Activated T-cell treated with anti-CD3 and anti-CD28 coated beads, Interleukin-2, amount 50 U/mL, for 1 hour (primary cell): ENCODE results near the gene ETF1.
"Not testable (repeated sequence)": the region's sequence is repeated elsewhere in the genome, so short reads cannot be mapped to it uniquely, and the experiment has no call there.

ENCODE experiments used
- DNase-seq: peaks from one replicate; pipeline ENCODE4 v3.0.0-alpha.2; 2020

Gene ETF1

GRCh38 chr5:138528208-138528607 is 14.8 kb downstream of the ETF1 start:
- DNase-seq = no peak

- no peak for DNase-seq
Observed at GRCh38 chr5:138527170-138527569, 15.9 kb downstream of the ETF1 start.

GRCh38 chr5:138523406-138523805 is 19.6 kb downstream of the ETF1 start:
- DNase-seq = no peak

- DNase-seq = no peak
Observed at GRCh38 chr5:138520971-138521370, 22.1 kb downstream of the ETF1 start.

GRCh38 chr5:138517437-138517836 is 25.6 kb downstream of the ETF1 start:
- no peak for DNase-seq

GRCh38 chr5:138515556-138516245 is 27.3 kb downstream of the ETF1 start:
- no peak for DNase-seq

GRCh38 chr5:138514021-138514420 is 29.0 kb downstream of the ETF1 start:
- DNase-seq = no peak

GRCh38 chr5:138508958-138509357 is 34.1 kb downstream of the ETF1 start:
- no peak for DNase-seq

GRCh38 chr5:138507485-138507884 is 35.6 kb downstream of the ETF1 start:
- DNase-seq = not testable (repeated sequence)

GRCh38 chr5:138506370-138507306 is 36.4 kb downstream of the ETF1 start:
- DNase-seq = no peak

- no peak for DNase-seq
Observed at GRCh38 chr5:138504799-138505198, 38.2 kb downstream of the ETF1 start.

GRCh38 chr5:138503487-138504270 is 39.4 kb downstream of the ETF1 start:
- DNase-seq = no peak

GRCh38 chr5:138502521-138502920 is 40.5 kb downstream of the ETF1 start:
- DNase-seq = no peak

GRCh38 chr5:138502121-138502520 is 40.9 kb downstream of the ETF1 start:
- no peak for DNase-seq

GRCh38 chr5:138498376-138498775 is 44.7 kb downstream of the ETF1 start:
- DNase-seq = no peak

GRCh38 chr5:138495351-138495750 is 47.7 kb downstream of the ETF1 start:
- DNase-seq = no peak

GRCh38 chr5:138492560-138493045 is 50.4 kb downstream of the ETF1 start:
- no peak for DNase-seq

- DNase-seq = peak; percentile 86
Observed at GRCh38 chr5:138491669-138492559, 51.1 kb downstream of the ETF1 start.

- no peak for DNase-seq
Observed at GRCh38 chr5:138491284-138491648, 51.8 kb downstream of the ETF1 start.

- DNase-seq = no peak
Observed at GRCh38 chr5:138490648-138491283, 52.3 kb downstream of the ETF1 start.

- no peak for DNase-seq
Observed at GRCh38 chr5:138489683-138490061, 53.4 kb downstream of the ETF1 start.

GRCh38 chr5:138488481-138488945 is 54.5 kb downstream of the ETF1 start:
- no peak for DNase-seq
